ENCODE data around the gene EMILIN3. TPM values are rescaled to one million over a fixed set of nuclear protein-coding genes. Genes with fewer than 3 reads are reported as not detected.

The EMILIN3 gene
- total and polyA plus RNA-seq, 2 of the 8 experiments (the other 6 are each of a cell fraction or from before 2014, with no cell fraction given) = 3.8 to 5.2 TPM

GRCh38 chr20:41395667-41396664 lies 29.3 kb upstream of the EMILIN3 start:
- no peak overlapping the region for H3K14ac ChIP-seq (ENCODE audit: insufficient read length)
- H3K79me1 ChIP-seq (ENCODE audit: low read depth, low read length) = no peaks in the 10 kb centered on the region
- H2AK5ac ChIP-seq (ENCODE audit: low read depth, low read length) = no peak overlapping the region
- no peak overlapping the region for H4K91ac ChIP-seq (replicated peaks; ENCODE audit: insufficient read length, low read length)
- no peaks in the 10 kb centered on the region for H4K20me1 ChIP-seq (replicated peaks in 1 of 2; ENCODE audit: control insufficient read depth in 1 of 2, insufficient read depth in 2 of 2, low read length in 2 of 2)
- no peak overlapping the region for H3K27ac ChIP-seq (ENCODE audit: low read depth, low read length)
- peak overlapping the region; percentile 60 for H3K18ac ChIP-seq (ENCODE audit: extremely low read depth, low read length)
- POLR2A ChIA-PET (ENCODE audit: partially characterized antibody) = interaction anchor here (0.5 to 1.4 kb wide), 4 partner anchors 19 to 396 kb away, joined by 3 to 5 read pairs (median 4); no protein-coding TSS in a partner anchor
- H2BK120ac ChIP-seq (replicated peaks; ENCODE audit: low read depth, low read length) = no peak overlapping the region
- CTCF ChIA-PET (ENCODE audit: partially characterized antibody) = interaction anchor here (0.6 to 3.5 kb wide), 13 partner anchors 13 to 334 kb away, joined by 3 to 16 read pairs (median 4); partner anchors contain the start of gene LPIN3
- no peak for FAIRE-seq
- H3K9ac ChIP-seq (replicated peaks in 1 of 4; ENCODE audit: extremely low read depth in 1 of 4, low read depth in 3 of 4, low read length in 3 of 4) = no peak overlapping the region
- H2BK12ac ChIP-seq (ENCODE audit: low read depth, low read length) = 0 out of 2 replicates have a peak overlapping the region, but pooled peaks have one; percentile 68
- H3K4me3 ChIP-seq (ENCODE audit: extremely low read depth in 1 of 4, insufficient read depth in 2 of 4, low read depth in 3 of 4, low read length in 4 of 4) = no peak overlapping the region
- no peak overlapping the region for H4K8ac ChIP-seq (ENCODE audit: extremely low read depth, insufficient read depth, low read length)
- no peak overlapping the region for H3K23ac ChIP-seq (ENCODE audit: insufficient read length)
- H3K56ac ChIP-seq (replicated peaks; ENCODE audit: insufficient read length, low read depth, low read length) = no peak overlapping the region
- peak overlapping the region in 1 of 2 experiments; percentile 0; a peak in 1 of 4 replicates for H3K4me2 ChIP-seq (ENCODE audit: insufficient read depth in 1 of 2, low read depth in 2 of 2, low read length in 2 of 2)
- peak overlapping the region; percentile 71; the same call in 1 of the 2 replicates for H2BK5ac ChIP-seq (ENCODE audit: low read depth, low read length)
- no peak overlapping the region for H4K5ac ChIP-seq (ENCODE audit: insufficient read length, low read depth, low read length)
- no peaks in the 10 kb centered on the region for H3K79me2 ChIP-seq (ENCODE audit: control insufficient read depth in 1 of 2, insufficient read depth in 2 of 2, low read length in 2 of 2)
- WGBS, 2 experiments (ENCODE audit: extremely low coverage in 1 of 2, insufficient coverage in 1 of 2, insufficient read length in 1 of 2, insufficient replicate concordance in 2 of 2, low coverage in 1 of 2, low lambda C conversion rate in 2 of 2, missing lambda C conversion rate in 1 of 2) = 73% methylated on average over 17 of the region's 18 CpGs; no CpG with 5 or more reads in 1 of the 2 experiments
- H3K4me1 ChIP-seq (replicated peaks in 1 of 4; ENCODE audit: control insufficient read depth in 3 of 4, insufficient read depth in 4 of 4, low read length in 3 of 4) = peaks cover 0 to 9% (median 6%) of the 10 kb centered on the region in 4 experiments; a peak in 5 of 7 replicates
- H2AFZ ChIP-seq (ENCODE audit: low read length) = no peak overlapping the region; the same call in 1 of the 2 replicates
- H3K23me2 ChIP-seq (ENCODE audit: low read depth, low read length) = no peaks in the 10 kb centered on the region
- peak overlapping the region; percentile 61; the same call in 1 of the 2 replicates for H2BK15ac ChIP-seq (ENCODE audit: low read length)
- DNase-seq (ENCODE audit: low read depth in 1 of 2, low spot score in 2 of 2) = no peak
- no peak overlapping the region for H3K4ac ChIP-seq (replicated peaks; ENCODE audit: insufficient read length, low read depth, low read length)
- no peaks in the 10 kb centered on the region for H3K27me3 ChIP-seq (replicated peaks in 1 of 4; ENCODE audit: control insufficient read depth in 3 of 4, extremely low read depth in 1 of 4, insufficient read depth in 3 of 4, low read length in 3 of 4)
- peak overlapping the region; percentile 61; the same call in 1 of the 2 replicates for H2BK20ac ChIP-seq (ENCODE audit: low read length)
- no peaks in the 10 kb centered on the region for H3K36me3 ChIP-seq (ENCODE audit: control insufficient read depth in 2 of 4, insufficient read depth in 4 of 4, low read length in 3 of 4)
- H3K9me3 ChIP-seq (ENCODE audit: insufficient read depth in 2 of 2, low read depth in 1 of 2, low read length in 1 of 2) = no peaks in the 10 kb centered on the region
- peak; percentile 74; the same call in 1 of the 2 replicates for TF ChIP-seq TCF12 (IDR thresholded peaks at IDR 0.05; ENCODE audit: low read depth, low read length)

Measured in H1 (cell line).